22Rv1 (cell line): ENCODE results near the gene CNTFR.

Experiments used
- H3K27ac ChIP-seq: fragments of 450-650 bp; 2 replicates; pipeline ENCODE4 v1.5.1; 2017
- CTCF ChIP-seq: fragments of 450-650 bp; IDR thresholded peaks from 2 replicates; pipeline ENCODE4 v1.5.1; 2017; ENCODE audit warnings: mild to moderate bottlenecking
- ZFX ChIP-seq: fragments of 450-650 bp; IDR thresholded peaks from 2 replicates; pipeline ENCODE4 v1.6.1; 2017; ENCODE audit warnings: antibody characterized with exemption, borderline replicate concordance

The CNTFR gene

DNA sequence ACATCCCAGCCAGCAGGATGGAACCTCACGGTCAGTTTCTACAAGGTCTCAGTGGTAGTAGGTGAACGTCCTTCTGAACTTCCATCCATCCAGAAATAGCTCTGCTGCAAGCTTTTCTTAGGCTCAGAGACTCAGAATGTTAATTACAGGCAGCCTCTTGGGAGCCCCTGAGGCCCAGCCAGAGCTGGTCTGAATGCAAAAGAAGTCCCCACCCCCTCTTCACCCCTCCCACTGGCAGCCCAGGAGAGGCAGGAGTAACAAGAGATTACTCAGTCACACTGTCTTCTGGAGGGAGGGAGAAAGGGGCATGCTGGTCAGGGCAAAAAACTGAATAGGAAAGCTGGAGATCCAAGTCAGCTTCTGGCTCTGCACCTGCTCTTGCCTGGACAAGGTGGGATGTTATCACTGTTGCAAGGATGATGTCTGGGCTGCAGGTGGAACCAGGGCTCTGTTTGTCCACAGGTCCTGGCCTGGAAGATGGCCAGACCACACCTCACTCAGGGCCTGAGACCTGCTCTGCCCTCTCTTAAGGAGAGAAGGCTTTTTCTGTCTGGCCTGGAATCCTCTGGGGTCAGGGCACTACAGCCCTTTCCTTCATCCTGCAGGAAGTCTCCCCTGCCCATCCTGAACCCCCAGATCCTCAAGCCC is 75.8 kb downstream of the CNTFR start:
- peak overlapping the region; percentile 84 for H3K27ac ChIP-seq
- TF ChIP-seq CTCF (0 out of 2 replicates have a peak, but pooled peaks have one; percentile 8), ZFX (no peak)

- peak overlapping the region; percentile 84 for H3K27ac ChIP-seq
- TF ChIP-seq ZFX: no peak
- no peak for TF ChIP-seq CTCF
Observed at GRCh38 chr9:34512131-34513078, 77.1 kb downstream of the CNTFR start.

DNA sequence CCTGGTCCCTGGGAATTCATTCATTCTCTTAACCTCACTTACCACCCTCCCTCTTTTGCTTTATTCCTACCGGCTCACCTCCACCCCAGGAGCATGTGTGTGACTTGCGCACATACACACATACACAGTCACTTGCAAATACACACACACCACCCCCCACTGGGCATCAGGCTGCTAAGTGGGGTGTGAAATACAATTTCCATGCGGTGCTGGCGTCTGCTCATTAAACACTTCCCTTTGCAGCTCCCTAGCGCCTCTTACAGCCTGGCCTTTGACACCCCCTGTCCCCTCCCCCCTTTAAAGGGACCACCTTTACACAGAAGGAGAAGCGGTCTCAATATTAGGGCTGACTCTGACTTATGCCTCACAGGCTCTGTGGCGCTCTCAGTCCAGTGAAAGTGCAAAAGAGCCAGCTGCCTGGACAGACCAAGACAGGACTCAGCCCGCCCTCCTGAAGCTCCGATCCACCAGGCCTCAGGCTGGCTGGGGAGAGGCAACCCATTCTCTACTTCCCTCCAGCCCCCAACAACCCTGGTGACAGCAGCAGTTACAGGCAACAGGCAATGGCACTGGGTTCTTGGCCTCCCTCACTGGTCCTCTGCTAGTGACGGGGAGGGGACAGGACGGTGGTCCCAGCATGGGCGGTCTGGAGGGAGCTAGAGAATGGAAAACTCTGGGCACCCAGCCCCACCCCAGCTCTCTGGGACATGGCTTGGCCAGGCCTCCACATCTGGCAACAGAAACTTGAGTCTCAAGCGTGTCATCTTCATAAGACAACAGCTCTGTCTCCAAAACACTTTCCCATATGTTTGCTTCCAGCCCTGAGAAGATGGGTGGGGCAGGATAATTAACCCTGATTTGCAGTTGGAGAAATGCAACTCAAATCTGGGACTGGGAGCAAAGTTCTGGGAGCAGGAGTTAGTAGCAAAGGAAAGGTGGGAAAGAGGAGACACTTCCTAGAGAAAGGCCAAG is 78.7 kb downstream of the CNTFR start:
- H3K27ac ChIP-seq: no peak overlapping the region
- TF ChIP-seq CTCF (no peak), ZFX (no peak)

- no peak overlapping the region for H3K27ac ChIP-seq
- TF ChIP-seq ZFX (no peak), CTCF (no peak)
Observed at GRCh38 chr9:34508951-34509350, 80.6 kb downstream of the CNTFR start.

DNA sequence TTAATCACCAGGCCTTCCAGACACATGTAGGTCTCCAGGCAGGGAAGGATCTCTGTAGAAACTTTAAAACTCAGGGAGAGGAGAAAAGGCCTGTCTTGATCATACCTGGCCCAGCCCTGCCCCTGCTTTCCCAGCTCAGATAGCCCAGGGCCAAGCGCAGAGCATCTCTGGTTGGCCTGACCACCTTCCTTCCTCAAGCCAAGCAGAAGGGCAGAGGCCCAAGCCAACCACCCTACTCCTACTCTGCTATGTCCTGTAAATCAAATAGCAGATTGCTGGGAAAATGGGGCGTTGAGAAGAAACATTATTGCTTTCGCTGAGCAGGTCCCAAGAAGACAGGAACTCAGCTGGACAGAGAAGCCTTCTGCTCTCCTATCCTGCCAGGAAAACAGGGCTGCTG is 81.1 kb downstream of the CNTFR start:
- no peak overlapping the region for H3K27ac ChIP-seq
- TF ChIP-seq ZFX: no peak
- TF ChIP-seq CTCF: no peak

- H3K27ac ChIP-seq: no peak overlapping the region
- no peak for TF ChIP-seq ZFX
- no peak for TF ChIP-seq CTCF
Observed at GRCh38 chr9:34507966-34508365, 81.6 kb downstream of the CNTFR start.
